Measurements from ENCODE around the gene DCLK1.

Gene DCLK1

DNA sequence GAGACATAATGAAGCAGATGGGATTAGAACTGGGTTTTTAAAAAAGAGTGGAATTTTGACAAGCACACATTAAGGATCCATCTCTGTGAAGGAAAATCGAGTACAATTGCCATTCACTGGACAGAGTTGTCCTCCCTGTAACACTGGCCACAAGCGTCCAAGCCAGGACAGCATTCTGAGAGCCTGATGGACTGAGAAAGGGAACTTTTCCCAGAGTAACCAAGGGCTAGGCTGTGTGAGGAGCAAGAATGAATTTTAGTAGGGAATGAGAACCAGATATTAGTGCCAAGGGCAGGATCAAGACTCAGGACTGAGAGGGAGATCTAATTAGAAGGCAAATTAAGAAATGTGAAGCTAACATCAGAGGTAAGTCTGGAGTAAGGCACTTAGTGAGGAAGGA lies 73.1 kb downstream of the DCLK1 start:
- H3K27me3 ChIP-seq (ENCODE audit: insufficient read depth, poor library complexity, severe bottlenecking): no peaks in the 10 kb centered on the region
- no peak for ATAC-seq (ENCODE audit: low read depth)
- H3K27ac ChIP-seq (ENCODE audit: poor library complexity, severe bottlenecking): no peak overlapping the region
- TF ChIP-seq, protein P1, sequence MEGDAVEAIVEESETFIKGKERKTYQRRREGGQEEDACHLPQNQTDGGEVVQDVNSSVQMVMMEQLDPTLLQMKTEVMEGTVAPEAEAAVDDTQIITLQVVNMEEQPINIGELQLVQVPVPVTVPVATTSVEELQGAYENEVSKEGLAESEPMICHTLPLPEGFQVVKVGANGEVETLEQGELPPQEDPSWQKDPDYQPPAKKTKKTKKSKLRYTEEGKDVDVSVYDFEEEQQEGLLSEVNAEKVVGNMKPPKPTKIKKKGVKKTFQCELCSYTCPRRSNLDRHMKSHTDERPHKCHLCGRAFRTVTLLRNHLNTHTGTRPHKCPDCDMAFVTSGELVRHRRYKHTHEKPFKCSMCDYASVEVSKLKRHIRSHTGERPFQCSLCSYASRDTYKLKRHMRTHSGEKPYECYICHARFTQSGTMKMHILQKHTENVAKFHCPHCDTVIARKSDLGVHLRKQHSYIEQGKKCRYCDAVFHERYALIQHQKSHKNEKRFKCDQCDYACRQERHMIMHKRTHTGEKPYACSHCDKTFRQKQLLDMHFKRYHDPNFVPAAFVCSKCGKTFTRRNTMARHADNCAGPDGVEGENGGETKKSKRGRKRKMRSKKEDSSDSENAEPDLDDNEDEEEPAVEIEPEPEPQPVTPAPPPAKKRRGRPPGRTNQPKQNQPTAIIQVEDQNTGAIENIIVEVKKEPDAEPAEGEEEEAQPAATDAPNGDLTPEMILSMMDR (IDR thresholded peaks at IDR 0.05; ENCODE audit: poor library complexity, severe bottlenecking): no peak
- H3K4me3 ChIP-seq (ENCODE audit: severe bottlenecking): no peak overlapping the region
- DNase-seq (ENCODE audit: low spot score): no peak
- H3K36me3 ChIP-seq (ENCODE audit: low read depth): no peaks in the 10 kb centered on the region
- no peaks in the 10 kb centered on the region for H3K9me3 ChIP-seq (ENCODE audit: severe bottlenecking)
- H3K4me1 ChIP-seq (ENCODE audit: insufficient read depth, poor library complexity, severe bottlenecking): no peaks in the 10 kb centered on the region

DNA sequence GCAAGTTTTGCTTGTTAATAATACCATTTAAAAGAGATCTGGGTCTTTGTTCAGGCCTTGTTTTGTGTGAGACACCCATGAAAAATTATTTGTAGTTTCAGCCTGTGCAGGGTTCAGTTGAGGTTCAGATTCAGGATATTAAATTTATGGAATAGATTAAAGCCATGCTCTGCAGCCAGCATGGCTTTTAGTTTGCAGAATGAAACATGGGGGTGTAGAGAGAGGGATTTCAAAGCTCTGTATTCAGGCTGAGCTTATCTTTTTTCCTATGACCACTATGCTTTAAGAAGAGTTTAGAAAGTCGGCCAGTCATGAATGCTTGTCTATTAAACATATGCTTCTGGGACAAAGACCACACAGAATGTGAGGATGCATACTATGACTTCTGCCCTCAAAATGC lies 73.6 kb downstream of the DCLK1 start:
- Histone ChIP-seq H3K4me3 (ENCODE audit: severe bottlenecking) (no peak overlapping the region), H3K9me3 (ENCODE audit: severe bottlenecking) (no peaks in the 10 kb centered on the region), H3K27me3 (ENCODE audit: insufficient read depth, poor library complexity, severe bottlenecking) (no peaks in the 10 kb centered on the region), H3K36me3 (ENCODE audit: low read depth) (no peaks in the 10 kb centered on the region), H3K27ac (ENCODE audit: poor library complexity, severe bottlenecking) (no peak overlapping the region), H3K4me1 (ENCODE audit: insufficient read depth, poor library complexity, severe bottlenecking) (no peaks in the 10 kb centered on the region)
- TF ChIP-seq, protein P1 (IDR thresholded peaks at IDR 0.05; ENCODE audit: poor library complexity, severe bottlenecking): no peak
- DNase-seq (ENCODE audit: low spot score): no peak
- ATAC-seq (ENCODE audit: low read depth): no peak

DNA sequence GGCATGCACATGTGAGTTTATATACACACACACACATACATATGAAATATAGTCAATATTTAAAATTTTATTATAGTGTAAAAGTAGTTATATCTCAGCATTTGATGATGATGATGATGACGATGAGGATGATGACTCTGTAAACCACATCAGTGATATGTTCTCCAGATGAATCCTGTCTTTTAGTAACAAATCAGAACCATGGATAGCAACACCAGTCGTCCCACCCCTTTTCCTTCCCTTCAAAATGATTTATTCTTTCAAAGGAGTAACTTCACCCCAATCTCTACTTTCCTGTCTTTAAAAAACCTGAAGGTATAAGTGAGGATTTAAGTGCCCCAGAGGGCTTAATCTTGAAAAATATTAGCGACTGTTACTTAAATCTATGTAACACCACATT lies 74.1 kb downstream of the DCLK1 start:
- Histone ChIP-seq H3K4me1 (ENCODE audit: insufficient read depth, poor library complexity, severe bottlenecking) (no peaks in the 10 kb centered on the region), H3K27ac (ENCODE audit: poor library complexity, severe bottlenecking) (no peak overlapping the region), H3K27me3 (ENCODE audit: insufficient read depth, poor library complexity, severe bottlenecking) (no peaks in the 10 kb centered on the region), H3K36me3 (ENCODE audit: low read depth) (no peaks in the 10 kb centered on the region), H3K4me3 (ENCODE audit: severe bottlenecking) (no peak overlapping the region), H3K9me3 (ENCODE audit: severe bottlenecking) (no peaks in the 10 kb centered on the region)
- TF ChIP-seq, protein P1 (IDR thresholded peaks at IDR 0.05; ENCODE audit: poor library complexity, severe bottlenecking): no peak
- no peak for ATAC-seq (ENCODE audit: low read depth)
- DNase-seq (ENCODE audit: low spot score): no peak

DNA sequence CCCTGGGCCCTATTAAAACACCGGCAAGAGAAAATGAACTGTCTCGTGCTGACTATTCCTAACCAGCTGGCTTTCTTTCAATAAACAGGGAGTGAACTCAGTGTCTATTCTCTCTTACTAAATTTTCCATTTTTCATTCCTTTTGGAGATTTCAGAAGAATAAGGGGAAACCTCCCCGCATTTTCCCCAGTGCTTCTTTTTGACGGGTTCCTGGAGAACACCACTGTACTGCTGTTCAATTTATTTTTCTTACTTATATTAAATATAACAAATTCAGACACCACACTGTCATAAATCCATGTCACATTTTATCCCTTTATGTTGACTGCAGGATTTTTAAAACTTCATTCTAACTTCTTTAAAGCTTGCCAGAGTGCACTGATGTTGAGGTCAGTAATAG lies 75.8 kb downstream of the DCLK1 start:
- ATAC-seq (ENCODE audit: low read depth) (no peak), DNase-seq (ENCODE audit: low spot score) (no peak)
- H3K9me3 ChIP-seq (ENCODE audit: severe bottlenecking): no peaks in the 10 kb centered on the region
- H3K36me3 ChIP-seq (ENCODE audit: low read depth): no peaks in the 10 kb centered on the region
- H3K4me3 ChIP-seq (ENCODE audit: severe bottlenecking): no peak overlapping the region
- H3K27ac ChIP-seq (ENCODE audit: poor library complexity, severe bottlenecking): no peak overlapping the region
- TF ChIP-seq, protein P1 (IDR thresholded peaks at IDR 0.05; ENCODE audit: poor library complexity, severe bottlenecking): no peak
- no peaks in the 10 kb centered on the region for H3K4me1 ChIP-seq (ENCODE audit: insufficient read depth, poor library complexity, severe bottlenecking)
- H3K27me3 ChIP-seq (ENCODE audit: insufficient read depth, poor library complexity, severe bottlenecking): no peaks in the 10 kb centered on the region

DNA sequence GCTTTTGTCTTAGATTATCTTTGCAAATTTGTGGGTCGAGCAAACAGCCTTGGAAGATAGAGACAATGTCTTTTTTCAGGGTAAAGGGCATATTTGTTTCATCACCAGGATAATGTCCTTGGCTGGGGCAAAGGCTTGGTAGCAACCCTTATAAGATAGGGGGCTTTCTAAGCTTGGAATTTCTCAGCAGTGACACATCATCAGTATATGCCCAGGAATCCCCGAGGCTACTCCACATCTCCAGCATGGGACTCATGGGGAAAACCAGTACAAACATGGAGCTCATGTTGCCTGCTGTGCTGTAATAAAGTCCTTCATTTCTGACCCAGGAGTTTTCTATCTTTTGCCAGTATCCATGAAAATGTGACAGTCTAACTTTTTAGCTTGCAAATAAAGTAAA lies 77.1 kb downstream of the DCLK1 start:
- TF ChIP-seq, protein P1 (IDR thresholded peaks at IDR 0.05; ENCODE audit: poor library complexity, severe bottlenecking): no peak
- Histone ChIP-seq H3K4me3 (ENCODE audit: severe bottlenecking) (no peak overlapping the region), H3K27ac (ENCODE audit: poor library complexity, severe bottlenecking) (no peak overlapping the region), H3K4me1 (ENCODE audit: insufficient read depth, poor library complexity, severe bottlenecking) (no peaks in the 10 kb centered on the region), H3K36me3 (ENCODE audit: low read depth) (no peaks in the 10 kb centered on the region), H3K27me3 (ENCODE audit: insufficient read depth, poor library complexity, severe bottlenecking) (no peaks in the 10 kb centered on the region), H3K9me3 (ENCODE audit: severe bottlenecking) (no peaks in the 10 kb centered on the region)
- no peak for DNase-seq (ENCODE audit: low spot score)
- ATAC-seq (ENCODE audit: low read depth): no peak
